Upper lobe of left lung (tissue), 6 donors: Measurements from ENCODE around the gene SH2B2. TPM values are rescaled to one million over a fixed set of nuclear protein-coding genes. Genes with fewer than 3 reads are reported as not detected.

ENCODE experiments used
- ATAC-seq, 2 donors: fragments of 200-7000 bp; cut with Tn5 transposase; one replicate each; pipeline ENCODE4 v1.9.1; 2022; ENCODE audit warnings: mild to moderate bottlenecking in 2 of 2, moderate library complexity in 2 of 2; ENCODE audit not compliant: low FRiP score in 2 of 2
- DNase-seq, 2 donors: peaks; one replicate each; pipeline ENCODE4 v3.0.0-alpha.2; 2019 to 2020
- H3K27ac ChIP-seq, 4 donors: fragments of 200-600 bp; sonication (generic); one replicate each; pipeline ENCODE4 v1.5.1; 2016 to 2019
- H3K27me3 ChIP-seq, 4 donors: fragments of 200-600 bp; sonication (generic); one replicate each; pipeline ENCODE4 v1.5.1; 2017 to 2019
- H3K36me3 ChIP-seq, 4 donors: fragments of 200-600 bp; sonication (generic); one replicate each; pipeline ENCODE4 v1.5.1; 2016 to 2019
- H3K4me1 ChIP-seq, 4 donors: fragments of 200-600 bp; sonication (generic); one replicate each; pipeline ENCODE4 v1.5.1; 2018 to 2019
- H3K4me3 ChIP-seq, 4 donors: fragments of 200-600 bp; sonication (generic); one replicate each; pipeline ENCODE4 v1.5.1; 2017 to 2019; ENCODE audit warnings: mild to moderate bottlenecking in 2 of 4, moderate library complexity in 1 of 4
- H3K9me3 ChIP-seq, 4 donors: fragments of 200-600 bp; sonication (generic); one replicate each; pipeline ENCODE4 v1.5.1; 2018 to 2019
- EP300 ChIP-seq, 4 donors: sonication (generic); formaldehyde crosslinking; IDR thresholded peaks; one replicate each; pipeline ENCODE4 v1.5.1; 2017; ENCODE audit warnings: antibody characterized with exemption in 4 of 4, control low read depth in 2 of 4
- POLR2A ChIP-seq, 4 donors: fragments of 450-650 bp; IDR thresholded peaks; one replicate each; pipeline ENCODE4 v1.5.1; 2016 to 2017; ENCODE audit warnings: antibody characterized with exemption in 4 of 4, mild to moderate bottlenecking in 2 of 4
- POLR2AphosphoS5 ChIP-seq, 2 donors: sonication (generic); formaldehyde crosslinking; IDR thresholded peaks; one replicate each; pipeline ENCODE4 v1.5.1; 2017; ENCODE audit warnings: antibody characterized with exemption in 2 of 2
- WGBS, 2 donors: methylation state at CpG; one replicate each; pipeline ENCODE4 v1.1.5; 2017 to 2018; 5-methylcytosine and 5-hydroxymethylcytosine counted together
- total RNA-seq, 6 donors: library from RNA; depleted of rRNA in 4 of 6; stranded (reverse); fragments of >200 nt in 4 of 6; gene quantifications; one replicate each; pipeline versions ENCODE4 v1.1.0 to v1.2.1, GENCODE V29; 2016 to 2021
- TF ChIP-seq, protein P1 (sequence below), 6 experiments: fragments of 450-650 bp in 4 of 6; fragments of 200-600 bp in 2 of 6; sonication (generic) in 2 of 6; IDR thresholded peaks; one replicate each; pipeline ENCODE4 v1.5.1; 2016 to 2019; ENCODE audit warnings: antibody characterized with exemption in 6 of 6
- donor health status: DM: no; HTN: no; CAD: no; lungs with moderate emphysema.
- donor health status: DM: no; HTN: yes; CAD: no; lungs with severe emphysema.

Gene SH2B2
- total RNA-seq, 6 donors from 2014 or later = 6.3 to 16.4 (median 9.0) TPM

DNA sequence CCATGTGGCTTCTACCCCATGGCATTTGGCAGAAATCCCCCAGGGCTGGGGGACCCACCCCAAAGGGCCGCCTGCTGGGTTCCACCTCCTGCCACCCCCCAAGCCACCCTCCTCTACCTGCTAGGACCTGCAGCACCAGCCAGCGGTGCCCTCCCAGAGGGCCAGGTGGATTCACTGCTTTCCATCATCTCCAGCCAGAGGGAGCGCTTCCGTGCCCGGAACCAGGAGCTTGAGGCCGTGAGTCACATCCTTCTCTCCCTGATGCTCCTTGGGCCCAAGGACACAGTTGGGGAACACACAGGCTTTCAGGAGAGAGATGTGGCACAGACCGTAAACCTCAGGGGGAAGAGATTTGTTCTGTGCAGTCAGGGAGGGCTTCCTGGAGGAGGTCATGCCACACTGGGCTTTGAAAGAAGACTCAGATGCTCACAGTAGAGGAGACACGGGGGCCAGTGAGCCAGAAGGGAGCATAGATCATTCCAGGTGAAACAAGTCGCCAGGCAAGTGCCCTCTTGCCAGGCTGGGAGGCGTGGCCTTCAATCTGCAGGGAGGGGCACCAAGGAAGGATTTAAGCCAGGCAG, 11.5 kb upstream of the SH2B2 start:
- no peak for DNase-seq
- no peaks in the 10 kb centered on the region for H3K27me3 ChIP-seq
- WGBS, 2 donors = 95 to 99% methylated on average over 5 to 10 of the region's 10 CpGs
- H3K27ac ChIP-seq = no peak overlapping the region
- H3K9me3 ChIP-seq = no peaks in the 10 kb centered on the region
- peaks cover 0 to 13% (median 6%) of the 10 kb centered on the region in 4 donors for H3K4me1 ChIP-seq
- no peak for TF ChIP-seq POLR2A (IDR thresholded peaks at IDR 0.05)
- no peak for TF ChIP-seq POLR2AphosphoS5 (IDR thresholded peaks at IDR 0.05)
- TF ChIP-seq EP300 (IDR thresholded peaks at IDR 0.05) = no peak
- TF ChIP-seq, protein P1, sequence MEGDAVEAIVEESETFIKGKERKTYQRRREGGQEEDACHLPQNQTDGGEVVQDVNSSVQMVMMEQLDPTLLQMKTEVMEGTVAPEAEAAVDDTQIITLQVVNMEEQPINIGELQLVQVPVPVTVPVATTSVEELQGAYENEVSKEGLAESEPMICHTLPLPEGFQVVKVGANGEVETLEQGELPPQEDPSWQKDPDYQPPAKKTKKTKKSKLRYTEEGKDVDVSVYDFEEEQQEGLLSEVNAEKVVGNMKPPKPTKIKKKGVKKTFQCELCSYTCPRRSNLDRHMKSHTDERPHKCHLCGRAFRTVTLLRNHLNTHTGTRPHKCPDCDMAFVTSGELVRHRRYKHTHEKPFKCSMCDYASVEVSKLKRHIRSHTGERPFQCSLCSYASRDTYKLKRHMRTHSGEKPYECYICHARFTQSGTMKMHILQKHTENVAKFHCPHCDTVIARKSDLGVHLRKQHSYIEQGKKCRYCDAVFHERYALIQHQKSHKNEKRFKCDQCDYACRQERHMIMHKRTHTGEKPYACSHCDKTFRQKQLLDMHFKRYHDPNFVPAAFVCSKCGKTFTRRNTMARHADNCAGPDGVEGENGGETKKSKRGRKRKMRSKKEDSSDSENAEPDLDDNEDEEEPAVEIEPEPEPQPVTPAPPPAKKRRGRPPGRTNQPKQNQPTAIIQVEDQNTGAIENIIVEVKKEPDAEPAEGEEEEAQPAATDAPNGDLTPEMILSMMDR (IDR thresholded peaks at IDR 0.05) = no peak
- H3K36me3 ChIP-seq = no peaks in the 10 kb centered on the region
- no peak overlapping the region for H3K4me3 ChIP-seq
- no peak for ATAC-seq

DNA sequence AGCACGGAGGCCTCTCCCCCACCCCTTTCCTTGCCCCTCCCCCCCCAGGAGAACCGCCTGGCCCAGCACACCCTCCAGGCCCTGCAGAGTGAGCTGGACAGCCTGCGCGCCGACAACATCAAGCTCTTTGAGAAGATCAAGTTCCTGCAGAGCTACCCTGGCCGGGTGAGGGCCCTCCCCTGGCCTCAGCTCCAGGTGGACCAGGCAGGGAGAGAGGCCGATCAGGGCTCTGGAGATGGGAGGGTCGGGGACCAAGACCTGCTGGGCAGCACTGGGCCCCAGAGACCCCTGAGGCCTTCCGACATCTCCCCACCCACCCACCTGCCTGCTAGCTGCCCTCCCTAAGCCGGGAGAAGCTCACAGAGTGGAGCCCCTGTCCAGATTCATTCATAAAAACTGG, 8.8 kb upstream of the SH2B2 start:
- H3K27ac ChIP-seq = no peak overlapping the region
- H3K4me1 ChIP-seq = peaks cover 0 to 7% (median 6%) of the 10 kb centered on the region in 4 donors
- no peak overlapping the region for H3K4me3 ChIP-seq
- no peaks in the 10 kb centered on the region for H3K27me3 ChIP-seq
- TF ChIP-seq POLR2AphosphoS5 (IDR thresholded peaks at IDR 0.05) (no peak), POLR2A (IDR thresholded peaks at IDR 0.05) (no peak), EP300 (IDR thresholded peaks at IDR 0.05) (no peak)
- TF ChIP-seq, protein P1 (IDR thresholded peaks at IDR 0.05) = no peak
- H3K36me3 ChIP-seq = no peaks in the 10 kb centered on the region
- WGBS, 2 donors = 93 to 100% methylated on average over 1 to 10 of the region's 10 CpGs
- DNase-seq = no peak
- no peaks in the 10 kb centered on the region for H3K9me3 ChIP-seq
- ATAC-seq = no peak

DNA sequence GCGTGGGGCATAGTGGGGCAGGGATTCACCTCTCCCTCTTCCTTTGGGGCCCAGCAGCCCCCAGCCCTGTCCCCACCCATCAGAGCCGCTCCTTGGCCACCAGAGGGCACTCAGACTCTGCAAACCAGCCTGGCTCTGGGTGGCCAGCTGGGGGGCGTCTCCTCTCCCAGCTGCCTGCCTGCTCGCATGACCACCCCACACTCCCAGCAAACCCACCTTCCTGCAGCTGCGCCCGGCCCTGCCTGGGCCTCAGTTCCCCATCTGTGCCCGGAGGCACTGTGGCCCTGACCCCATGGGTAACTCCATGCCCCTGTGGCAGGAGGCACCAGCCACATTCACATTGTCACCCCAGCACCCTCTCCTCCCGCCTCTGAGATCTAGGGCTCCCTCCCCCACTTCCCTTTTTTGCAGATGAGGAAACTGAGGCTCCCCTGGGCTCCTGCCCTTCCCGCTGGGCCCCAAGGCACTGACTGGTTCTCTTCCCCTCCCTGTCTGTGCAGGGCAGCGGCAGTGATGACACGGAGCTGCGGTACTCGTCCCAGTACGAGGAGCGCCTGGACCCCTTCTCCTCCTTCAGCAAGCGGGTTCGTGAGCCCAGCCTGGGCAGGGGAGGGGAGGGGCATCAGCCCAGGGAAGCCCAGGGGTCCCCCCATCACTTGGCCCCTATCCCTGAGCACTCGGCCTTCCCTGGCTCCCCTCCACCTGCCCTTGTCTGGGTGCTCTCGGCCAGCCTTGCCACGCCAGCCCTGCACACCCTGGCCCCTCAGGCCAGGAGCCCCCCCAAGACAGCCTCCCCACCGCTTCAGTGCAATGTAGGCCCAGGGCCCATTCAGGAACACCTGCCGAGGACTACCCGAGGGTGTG, 6.9 kb upstream of the SH2B2 start:
- H3K36me3 ChIP-seq = no peaks in the 10 kb centered on the region
- no peak overlapping the region for H3K27ac ChIP-seq
- no peak overlapping the region for H3K4me3 ChIP-seq
- H3K27me3 ChIP-seq = no peaks in the 10 kb centered on the region
- TF ChIP-seq EP300 (IDR thresholded peaks at IDR 0.05) = no peak
- TF ChIP-seq, protein P1 (IDR thresholded peaks at IDR 0.05) = peak; percentile 72 to 90 (median 80)
- DNase-seq = peak in 1 of 2 donors; percentile 45
- WGBS, 2 donors = 52 to 53% methylated on average over 13 to 19 of the region's 23 CpGs
- H3K9me3 ChIP-seq = no peaks in the 10 kb centered on the region
- peaks cover 2 to 14% (median 10%) of the 10 kb centered on the region in 4 donors for H3K4me1 ChIP-seq
- ATAC-seq = peak; percentile 72 to 86

DNA sequence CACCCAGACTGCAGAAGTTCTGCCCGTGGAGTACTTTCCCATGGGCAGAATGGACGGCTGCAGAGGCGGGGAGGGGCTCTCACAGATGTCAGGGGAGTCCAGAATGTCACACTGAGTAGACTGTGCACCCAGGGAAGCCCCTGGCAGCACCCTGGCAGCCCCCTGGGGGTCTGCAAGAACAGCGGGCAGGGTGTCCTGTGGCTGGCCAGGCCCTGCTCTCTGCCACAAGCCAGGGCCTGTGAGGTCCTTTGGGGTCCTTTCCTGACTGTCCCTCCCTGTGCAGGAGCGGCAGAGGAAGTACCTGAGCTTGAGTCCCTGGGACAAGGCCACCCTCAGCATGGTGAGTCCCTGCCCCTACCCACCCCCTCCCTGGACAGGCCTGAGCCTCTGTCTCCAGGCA, 6.1 kb upstream of the SH2B2 start:
- ATAC-seq (no peak), DNase-seq (no peak)
- Histone ChIP-seq H3K27ac (no peak overlapping the region), H3K9me3 (no peaks in the 10 kb centered on the region), H3K4me3 (no peak overlapping the region), H3K27me3 (no peaks in the 10 kb centered on the region), H3K36me3 (no peaks in the 10 kb centered on the region), H3K4me1 (peaks cover 10 to 22% (median 17%) of the 10 kb centered on the region in 4 donors)
- WGBS, 2 donors = 80 to 96% methylated on average over 4 to 5 of the region's 5 CpGs
- TF ChIP-seq POLR2A (IDR thresholded peaks at IDR 0.05) (no peak), POLR2AphosphoS5 (IDR thresholded peaks at IDR 0.05) (no peak), EP300 (IDR thresholded peaks at IDR 0.05) (no peak)
- TF ChIP-seq, protein P1 (IDR thresholded peaks at IDR 0.05) = no peak
